Suprapubic skin (tissue), 4 donors: ENCODE data around the gene TXNL4A.

ENCODE experiments used
- CTCF ChIP-seq, 2 donors: fragments of 200-600 bp in 1 of 2; fragments of 450-650 bp in 1 of 2; sonication (generic) in 1 of 2; IDR thresholded peaks; one replicate each; pipeline ENCODE4 v1.5.1; 2016 to 2019; ENCODE audit warnings: antibody characterized with exemption in 2 of 2, mild to moderate bottlenecking in 1 of 2, moderate library complexity in 1 of 2
- EP300 ChIP-seq: sonication (generic); formaldehyde crosslinking; IDR thresholded peaks from one replicate; pipeline ENCODE4 v1.6.1; 2017; ENCODE audit warnings: antibody characterized with exemption
- POLR2AphosphoS5 ChIP-seq, 3 donors: sonication (generic); formaldehyde crosslinking; IDR thresholded peaks; one replicate each; pipeline ENCODE4 v1.6.1; 2017; ENCODE audit warnings: antibody characterized with exemption in 3 of 3

DNA sequence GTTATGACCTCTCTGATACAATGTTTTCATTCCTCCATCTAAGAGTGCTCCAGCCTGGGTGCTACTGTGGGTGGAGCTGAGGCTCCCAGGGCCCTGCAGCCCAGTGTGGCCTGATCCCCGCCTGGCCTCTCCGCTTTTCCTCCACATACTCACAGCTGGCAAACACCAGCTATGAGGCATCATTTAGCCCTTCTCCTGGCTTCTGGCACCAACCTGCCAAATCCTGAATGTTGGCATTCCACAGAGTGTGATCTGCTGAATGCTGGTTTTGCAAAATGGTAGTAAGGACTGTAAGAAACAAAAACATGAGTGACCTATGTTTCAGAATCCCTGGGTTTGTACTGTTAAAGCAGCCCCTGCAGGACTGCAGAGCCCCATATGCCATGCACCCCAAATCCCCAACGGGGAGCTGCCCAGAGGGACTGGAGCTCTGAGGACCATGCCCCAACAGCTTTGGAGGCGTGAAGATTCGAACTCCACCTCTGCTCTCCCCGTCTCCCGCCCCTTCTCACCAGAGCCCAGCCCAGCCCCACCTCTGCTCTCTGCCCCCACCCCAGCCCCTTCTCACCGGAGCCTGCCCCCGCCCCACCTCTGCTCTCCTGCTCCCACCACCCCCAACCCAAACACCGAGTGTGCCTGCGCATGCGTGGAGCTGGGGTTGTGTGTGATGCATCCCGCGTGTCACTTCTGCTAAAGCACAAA lies 41.2 kb downstream of the TXNL4A start:
- TF ChIP-seq POLR2AphosphoS5 (IDR thresholded peaks at IDR 0.05), result no peak
- no peak for TF ChIP-seq CTCF (IDR thresholded peaks at IDR 0.05)
- no peak for TF ChIP-seq EP300
